Measurements from ENCODE around the gene CALY. TPM values are rescaled to one million over a fixed set of nuclear protein-coding genes. Genes with fewer than 3 reads are reported as not detected.

The CALY gene
- total and polyA plus RNA-seq, 4 experiments from 2014 or later = 1.4 to 7.2 (median 4.3) TPM

GRCh38 chr10:133299224-133299623, 37.5 kb downstream of the CALY start:
- peaks cover 2 to 14% (median 6%) of the 10 kb centered on the region in 4 donors for H3K4me1 Mint-ChIP-seq
- ChIA-PET POLR2A (ENCODE audit: partially characterized antibody) (interaction anchor here (1.4 kb wide), 1 partner anchor 21 kb away, joined by 3 read pairs; no protein-coding TSS in a partner anchor), CTCF (ENCODE audit: partially characterized antibody) (interaction anchor here (1.3 to 1.6 kb wide), 2 partner anchors 8 to 30 kb away, joined by 4 to 7 read pairs; no protein-coding TSS in a partner anchor)
- Histone ChIP-seq H3K27me3 (ENCODE audit: insufficient read depth, low read length) (no peaks in the 10 kb centered on the region), H3K4me3 (ENCODE audit: low read length in 2 of 2) (no peak overlapping the region), H3K36me3 (ENCODE audit: insufficient read depth, low read length) (peaks cover 55% of the 10 kb centered on the region), H3K27ac (ENCODE audit: low read depth, low read length) (no peak overlapping the region), H3K4me1 (ENCODE audit: insufficient read depth, low read length) (no peaks in the 10 kb centered on the region), H3K9me3 (ENCODE audit: control insufficient read depth in 1 of 2, low read length in 2 of 2) (no peaks in the 10 kb centered on the region)
- intact Hi-C loops (cut with micrococcal nuclease) = no loop called here
- H3K9me3 Mint-ChIP-seq = peaks cover 0 to 1% (median 0%) of the 10 kb centered on the region in 8 donors
- H3K27ac Mint-ChIP-seq = no peak overlapping the region
- H3K27me3 Mint-ChIP-seq = no peaks in the 10 kb centered on the region
- H3K36me3 Mint-ChIP-seq = peaks cover 51 to 66% of the 10 kb centered on the region in 2 donors
- no peak for DNase-seq
- H3K4me3 Mint-ChIP-seq = no peak overlapping the region

DNA sequence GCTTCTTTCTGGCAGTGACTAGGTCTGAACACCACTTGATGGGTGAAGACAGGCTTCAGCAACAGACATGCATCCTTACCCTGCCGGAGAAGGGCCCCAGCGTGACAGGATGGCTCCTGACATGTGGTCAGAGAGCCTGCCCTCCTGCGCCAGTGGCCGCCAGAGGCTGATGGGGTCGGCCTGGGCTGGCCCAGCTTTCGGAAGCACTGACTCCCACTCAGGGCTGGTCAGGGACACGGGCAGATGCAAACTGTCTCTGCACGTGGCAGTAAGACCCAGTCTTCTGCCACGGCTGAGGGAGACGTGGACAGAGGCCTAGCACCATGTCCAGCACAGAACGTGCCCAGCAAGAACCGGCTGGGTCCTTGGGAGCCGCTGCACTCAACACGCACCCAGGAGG, 38.2 kb downstream of the CALY start:
- H3K4me1 ChIP-seq (ENCODE audit: insufficient read depth, low read length) = no peaks in the 10 kb centered on the region
- H3K36me3 ChIP-seq (ENCODE audit: insufficient read depth, low read length) = peaks cover 62% of the 10 kb centered on the region
- Mint-ChIP-seq H3K27ac (no peak overlapping the region), H3K4me1 (peaks cover 0 to 7% (median 4%) of the 10 kb centered on the region in 4 donors), H3K9me3 (no peaks in the 10 kb centered on the region), H3K27me3 (no peaks in the 10 kb centered on the region), H3K4me3 (no peak overlapping the region), H3K36me3 (peaks cover 52 to 67% of the 10 kb centered on the region in 2 donors)
- no peak overlapping the region for H3K27ac ChIP-seq (ENCODE audit: low read depth, low read length)
- H3K27me3 ChIP-seq (ENCODE audit: insufficient read depth, low read length) = no peaks in the 10 kb centered on the region
- POLR2A ChIA-PET (ENCODE audit: partially characterized antibody) = no interaction called here
- no peaks in the 10 kb centered on the region for H3K9me3 ChIP-seq (ENCODE audit: control insufficient read depth in 1 of 2, low read length in 2 of 2)
- intact Hi-C loops (cut with micrococcal nuclease) = no loop called here
- CTCF ChIA-PET (ENCODE audit: partially characterized antibody) = interaction anchor here (1.6 kb wide), 1 partner anchor 31 kb away, joined by 7 read pairs; no protein-coding TSS in a partner anchor
- H3K4me3 ChIP-seq (ENCODE audit: low read length in 2 of 2) = no peak overlapping the region
- no peak for DNase-seq

GRCh38 chr10:133297504-133297903, 39.2 kb downstream of the CALY start:
- ChIA-PET POLR2A (ENCODE audit: partially characterized antibody) (no interaction called here), CTCF (ENCODE audit: partially characterized antibody) (no interaction called here)
- H3K27me3 ChIP-seq (ENCODE audit: insufficient read depth, low read length) = no peaks in the 10 kb centered on the region
- Mint-ChIP-seq H3K4me1 (peaks cover 0 to 5% (median under 1%) of the 10 kb centered on the region in 4 donors), H3K27ac (peak overlapping the region in 1 of 7 donors; percentile 41), H3K4me3 (no peak overlapping the region), H3K36me3 (peaks cover 48 to 65% of the 10 kb centered on the region in 2 donors), H3K27me3 (no peaks in the 10 kb centered on the region), H3K9me3 (no peaks in the 10 kb centered on the region)
- H3K9me3 ChIP-seq (ENCODE audit: control insufficient read depth in 1 of 2, low read length in 2 of 2) = no peaks in the 10 kb centered on the region
- H3K27ac ChIP-seq (ENCODE audit: low read depth, low read length) = no peak overlapping the region
- DNase-seq = no peak
- no peaks in the 10 kb centered on the region for H3K4me1 ChIP-seq (ENCODE audit: insufficient read depth, low read length)
- peaks cover 72% of the 10 kb centered on the region for H3K36me3 ChIP-seq (ENCODE audit: insufficient read depth, low read length)
- no peak overlapping the region for H3K4me3 ChIP-seq (ENCODE audit: low read length in 2 of 2)
- intact Hi-C loops (cut with micrococcal nuclease) = no loop called here

DNA sequence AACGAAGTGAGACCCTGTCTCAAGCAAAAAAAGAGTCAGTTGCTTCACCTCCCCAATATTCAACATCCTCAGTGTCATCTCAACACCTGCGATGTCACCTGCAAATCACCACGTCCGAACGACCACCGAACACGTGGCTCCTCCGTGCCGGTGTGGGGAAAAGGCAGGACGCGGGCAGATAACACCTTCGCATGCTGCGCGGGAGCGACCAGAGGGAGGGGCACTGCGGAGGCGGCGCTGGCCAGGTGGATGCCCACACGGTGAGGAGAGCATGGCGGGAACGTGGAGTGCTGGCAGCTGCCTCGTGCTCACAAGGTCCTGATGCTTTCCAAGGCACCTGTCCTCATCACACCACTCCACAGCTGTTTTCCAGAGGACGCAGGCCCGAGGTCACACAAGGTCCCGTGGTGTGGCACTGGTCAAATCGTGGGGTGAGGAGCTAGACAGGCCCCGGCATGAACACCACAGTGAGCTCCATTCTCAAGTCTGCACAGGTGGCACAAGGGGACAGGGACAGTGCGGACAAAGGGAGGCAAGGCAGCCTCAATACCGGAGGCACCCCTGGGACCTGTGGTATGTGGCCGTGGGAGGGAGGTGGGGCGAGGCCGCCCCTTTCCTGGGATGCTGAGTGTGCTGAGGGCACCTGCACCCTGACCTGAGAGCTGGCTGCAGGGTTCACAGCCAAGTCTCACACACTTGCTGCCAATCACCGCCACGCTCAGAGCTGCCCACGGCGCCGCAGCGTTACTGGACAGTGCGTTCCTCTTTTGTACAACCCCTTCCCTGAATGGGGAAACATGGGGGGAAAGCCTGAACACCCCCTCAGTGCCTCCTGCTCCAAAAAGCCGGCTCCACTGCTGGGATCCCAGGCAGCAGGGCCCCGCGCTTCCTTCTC, 41.0 kb downstream of the CALY start:
- Histone ChIP-seq H3K27ac (ENCODE audit: low read depth, low read length) (no peak overlapping the region), H3K4me3 (ENCODE audit: low read length in 2 of 2) (no peak overlapping the region), H3K27me3 (ENCODE audit: insufficient read depth, low read length) (no peaks in the 10 kb centered on the region), H3K9me3 (ENCODE audit: control insufficient read depth in 1 of 2, low read length in 2 of 2) (no peaks in the 10 kb centered on the region), H3K36me3 (ENCODE audit: insufficient read depth, low read length) (peaks cover 69% of the 10 kb centered on the region), H3K4me1 (ENCODE audit: insufficient read depth, low read length) (no peaks in the 10 kb centered on the region)
- ChIA-PET POLR2A (ENCODE audit: partially characterized antibody) (no interaction called here), CTCF (ENCODE audit: partially characterized antibody) (no interaction called here)
- Mint-ChIP-seq H3K9me3 (no peaks in the 10 kb centered on the region), H3K4me1 (peaks cover 0 to 1% (median 0%) of the 10 kb centered on the region in 4 donors), H3K36me3 (peaks cover 45 to 59% of the 10 kb centered on the region in 2 donors), H3K4me3 (no peak overlapping the region), H3K27me3 (no peaks in the 10 kb centered on the region), H3K27ac (no peak overlapping the region)
- no peak for DNase-seq
- intact Hi-C loops (cut with micrococcal nuclease) = no loop called here

- Mint-ChIP-seq H3K27me3 (no peaks in the 10 kb centered on the region), H3K9me3 (no peaks in the 10 kb centered on the region), H3K27ac (peak overlapping the region in 1 of 7 donors; percentile 19), H3K36me3 (peaks cover 36 to 50% of the 10 kb centered on the region in 2 donors), H3K4me1 (no peaks in the 10 kb centered on the region), H3K4me3 (no peak overlapping the region)
- H3K9me3 ChIP-seq (ENCODE audit: control insufficient read depth in 1 of 2, low read length in 2 of 2) = no peaks in the 10 kb centered on the region
- H3K27me3 ChIP-seq (ENCODE audit: insufficient read depth, low read length) = no peaks in the 10 kb centered on the region
- no peak for DNase-seq
- H3K36me3 ChIP-seq (ENCODE audit: insufficient read depth, low read length) = peaks cover 67% of the 10 kb centered on the region
- H3K27ac ChIP-seq (ENCODE audit: low read depth, low read length) = no peak overlapping the region
- H3K4me1 ChIP-seq (ENCODE audit: insufficient read depth, low read length) = no peaks in the 10 kb centered on the region
- intact Hi-C loops (cut with micrococcal nuclease) = no loop called here
- CTCF ChIA-PET (ENCODE audit: partially characterized antibody) = interaction anchor here (1.1 to 2.5 kb wide), 2 partner anchors 13 to 35 kb away, joined by 3 to 12 read pairs; no protein-coding TSS in a partner anchor
- POLR2A ChIA-PET (ENCODE audit: partially characterized antibody) = no interaction called here
- no peak overlapping the region for H3K4me3 ChIP-seq (ENCODE audit: low read length in 2 of 2)
Measured at GRCh38 chr10:133294189-133294588, 42.5 kb downstream of the CALY start.

GRCh38 chr10:133293810-133294119, 42.9 kb downstream of the CALY start:
- peak overlapping the region in 1 of 7 donors; percentile 57 for H3K27ac Mint-ChIP-seq
- CTCF ChIA-PET (ENCODE audit: partially characterized antibody) = interaction anchor here (1.3 to 2.5 kb wide), 2 partner anchors 14 to 150 kb away, joined by 4 to 12 read pairs; no protein-coding TSS in a partner anchor
- H3K4me1 ChIP-seq (ENCODE audit: insufficient read depth, low read length) = no peaks in the 10 kb centered on the region

DNA sequence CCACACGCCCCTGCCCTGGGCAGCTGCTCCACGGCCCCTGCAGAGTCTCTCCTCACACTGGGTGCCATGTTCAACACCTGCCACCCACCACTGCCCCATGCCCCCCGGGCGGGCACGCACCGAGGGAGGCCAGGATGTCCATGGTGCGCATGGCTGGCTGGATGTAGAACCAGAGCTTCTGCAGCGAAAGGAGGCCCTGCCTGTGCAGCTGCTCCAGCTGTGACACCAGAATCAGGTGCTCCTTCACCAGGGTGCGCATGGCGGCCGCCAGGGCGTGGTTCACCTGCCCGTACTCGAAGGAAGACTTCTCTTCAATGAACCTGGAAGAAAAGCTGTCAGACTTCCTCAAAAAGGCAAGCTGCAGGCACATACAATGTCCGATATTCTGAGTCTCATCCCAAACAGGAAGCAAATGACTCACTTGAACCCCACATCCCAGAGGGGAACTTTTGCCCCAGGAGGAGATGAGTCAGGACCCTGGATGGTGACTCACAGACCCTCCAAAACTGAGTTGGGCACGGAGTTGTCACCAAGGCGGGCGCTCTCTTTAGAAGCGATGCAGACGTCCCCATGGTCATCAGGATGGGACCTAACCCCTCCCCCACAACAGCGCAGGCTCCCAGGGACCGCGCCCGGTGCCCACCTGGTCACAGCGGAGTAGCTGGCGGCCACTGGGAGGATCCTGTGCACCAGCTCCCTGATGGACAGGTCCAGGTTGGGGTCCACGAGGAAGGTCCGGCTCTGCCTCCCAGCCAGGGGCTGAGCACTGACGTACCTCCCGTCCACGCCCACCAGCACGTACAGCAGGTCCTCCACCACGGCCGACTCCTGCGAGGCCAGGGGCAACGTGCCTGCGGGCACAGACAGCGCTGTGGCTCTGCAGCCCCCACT, 43.5 kb downstream of the CALY start:
- Mint-ChIP-seq H3K4me3 (no peak overlapping the region), H3K36me3 (peaks cover 34 to 45% of the 10 kb centered on the region in 2 donors), H3K27ac (no peak overlapping the region), H3K4me1 (no peaks in the 10 kb centered on the region), H3K27me3 (no peaks in the 10 kb centered on the region), H3K9me3 (no peaks in the 10 kb centered on the region)
- intact Hi-C loops (cut with micrococcal nuclease) = no loop called here
- Histone ChIP-seq H3K27me3 (ENCODE audit: insufficient read depth, low read length) (no peaks in the 10 kb centered on the region), H3K4me1 (ENCODE audit: insufficient read depth, low read length) (no peaks in the 10 kb centered on the region), H3K9me3 (ENCODE audit: control insufficient read depth in 1 of 2, low read length in 2 of 2) (no peaks in the 10 kb centered on the region), H3K27ac (ENCODE audit: low read depth, low read length) (no peak overlapping the region), H3K4me3 (ENCODE audit: low read length in 2 of 2) (no peak overlapping the region), H3K36me3 (ENCODE audit: insufficient read depth, low read length) (peaks cover 65% of the 10 kb centered on the region)
- ChIA-PET CTCF (ENCODE audit: partially characterized antibody) (interaction anchor here (1.3 to 2.5 kb wide), 3 partner anchors 15 to 150 kb away, joined by 4 to 12 read pairs (median 4); no protein-coding TSS in a partner anchor), POLR2A (ENCODE audit: partially characterized antibody) (interaction anchor here (0.9 kb wide), 1 partner anchor 35 kb away, joined by 3 read pairs; no protein-coding TSS in a partner anchor)
- DNase-seq = no peak

More at GRCh38 chr10:133293810-133294119, 42.9 kb downstream of the CALY start:
- peaks cover 65% of the 10 kb centered on the region for H3K36me3 ChIP-seq (ENCODE audit: insufficient read depth, low read length)
- POLR2A ChIA-PET (ENCODE audit: partially characterized antibody) = no interaction called here
- DNase-seq = no peak
- H3K36me3 Mint-ChIP-seq = peaks cover 36 to 49% of the 10 kb centered on the region in 2 donors
- no peaks in the 10 kb centered on the region for H3K9me3 ChIP-seq (ENCODE audit: control insufficient read depth in 1 of 2, low read length in 2 of 2)
- H3K4me1 Mint-ChIP-seq = no peaks in the 10 kb centered on the region
- H3K4me3 ChIP-seq (ENCODE audit: low read length in 2 of 2) = no peak overlapping the region
- no peak overlapping the region for H3K4me3 Mint-ChIP-seq
- intact Hi-C loops (cut with micrococcal nuclease) = no loop called here
- no peak overlapping the region for H3K27ac ChIP-seq (ENCODE audit: low read depth, low read length)
- no peaks in the 10 kb centered on the region for H3K9me3 Mint-ChIP-seq
- H3K27me3 Mint-ChIP-seq = no peaks in the 10 kb centered on the region
- H3K27me3 ChIP-seq (ENCODE audit: insufficient read depth, low read length) = no peaks in the 10 kb centered on the region
